GM21526 (cell line): Measurements from ENCODE around the gene MED29.

Source experiments
- ATAC-seq: cut with Tn5 transposase; IDR thresholded peaks from one replicate; pipeline ENCODE4 v1.9.1; 2021; ENCODE audit warnings: moderate library complexity; ENCODE audit not compliant: unreplicated experiment, low FRiP score

MED29 gene

DNA sequence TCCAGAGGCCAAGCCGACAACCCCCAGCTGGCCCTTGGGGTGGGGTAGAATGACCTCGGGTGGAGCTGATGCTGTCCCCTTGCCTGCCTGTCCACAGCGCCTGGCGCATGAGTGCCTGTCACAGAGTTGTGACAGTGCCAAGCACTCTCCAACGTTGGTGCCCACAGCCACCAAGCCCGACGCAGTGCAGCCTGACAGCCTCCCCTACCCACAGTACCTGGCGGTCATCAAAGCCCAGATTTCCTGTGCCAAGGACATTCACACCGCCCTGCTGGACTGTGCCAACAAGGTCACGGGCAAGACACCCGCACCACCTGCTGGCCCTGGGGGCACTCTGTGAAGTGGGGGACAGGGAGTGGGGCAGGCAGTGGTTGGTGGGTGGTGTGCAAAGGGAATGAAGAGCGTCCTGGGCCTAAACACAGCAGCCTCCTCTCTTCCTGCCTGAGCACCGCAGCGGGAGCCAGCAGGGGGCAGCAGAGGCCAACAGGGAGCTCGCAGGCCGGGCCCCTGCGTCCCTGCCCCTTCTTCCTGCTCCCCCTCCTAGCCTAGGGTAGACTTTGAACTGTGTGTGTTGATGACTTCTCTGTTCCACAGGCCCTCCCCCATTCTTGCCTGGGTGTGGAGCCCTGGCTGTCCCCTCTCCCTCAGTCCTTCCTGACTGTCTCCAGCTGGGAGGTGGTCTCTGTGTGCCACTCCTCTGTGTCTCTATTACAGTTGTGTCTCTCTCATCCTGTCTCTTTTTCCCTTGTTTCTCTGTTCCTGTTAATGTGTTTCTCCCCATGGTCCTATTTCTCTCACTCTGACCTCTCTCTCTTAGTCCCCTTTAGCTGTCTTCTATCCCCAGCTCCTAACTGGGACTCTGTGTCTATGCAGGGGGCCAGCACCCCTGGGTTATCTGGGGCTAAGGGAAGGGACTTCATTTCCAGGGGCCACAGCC is 6.5 kb downstream of the MED29 start:
- ATAC-seq = peak; percentile 36

DNA sequence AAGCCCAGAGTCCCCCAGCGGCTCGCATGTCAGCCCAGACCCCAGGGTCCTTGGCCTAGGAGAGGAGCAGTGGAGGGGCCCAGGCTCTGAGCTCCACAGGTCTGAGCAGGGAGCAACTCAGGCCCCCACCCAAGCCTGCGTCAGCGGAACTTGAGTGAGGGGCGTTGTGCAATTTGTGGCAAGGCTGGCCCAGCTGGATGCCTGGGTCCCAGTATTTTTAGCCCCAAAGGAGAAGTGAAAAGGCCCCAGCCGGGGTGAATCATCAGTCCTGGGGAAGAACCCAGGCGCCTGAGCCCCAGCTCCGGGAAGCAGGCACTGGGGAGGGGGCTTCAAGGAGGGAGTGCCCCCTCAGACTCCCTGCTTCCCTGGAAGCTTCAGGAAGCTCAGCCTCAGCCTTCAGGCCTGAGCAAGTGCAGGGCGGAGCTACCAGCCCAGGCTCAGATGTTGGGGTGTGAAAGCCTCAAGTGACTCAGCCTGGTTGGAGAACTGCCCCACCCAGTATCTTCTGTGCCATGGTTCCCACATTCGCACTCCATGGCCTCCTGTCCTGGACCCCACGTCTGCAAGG is 7.2 kb downstream of the MED29 start:
- no peak for ATAC-seq

DNA sequence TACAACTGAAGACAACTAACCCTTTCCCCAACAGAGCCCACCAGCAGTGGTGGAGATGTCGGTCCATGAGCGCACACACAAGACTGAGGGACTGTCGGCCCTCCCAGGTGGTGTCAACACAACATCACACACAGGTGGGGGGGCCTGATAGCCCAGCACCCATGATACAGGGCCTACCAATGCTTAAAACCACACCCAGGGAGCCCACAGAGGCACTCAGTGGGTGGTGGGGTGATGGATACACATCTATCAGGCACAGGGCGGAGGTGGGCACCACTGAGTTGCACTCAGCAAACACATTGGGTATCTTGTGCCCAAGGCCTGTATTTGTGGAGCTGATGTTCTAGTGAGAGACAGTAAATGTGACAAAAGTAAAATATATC is 8.5 kb downstream of the MED29 start:
- no peak for ATAC-seq

DNA sequence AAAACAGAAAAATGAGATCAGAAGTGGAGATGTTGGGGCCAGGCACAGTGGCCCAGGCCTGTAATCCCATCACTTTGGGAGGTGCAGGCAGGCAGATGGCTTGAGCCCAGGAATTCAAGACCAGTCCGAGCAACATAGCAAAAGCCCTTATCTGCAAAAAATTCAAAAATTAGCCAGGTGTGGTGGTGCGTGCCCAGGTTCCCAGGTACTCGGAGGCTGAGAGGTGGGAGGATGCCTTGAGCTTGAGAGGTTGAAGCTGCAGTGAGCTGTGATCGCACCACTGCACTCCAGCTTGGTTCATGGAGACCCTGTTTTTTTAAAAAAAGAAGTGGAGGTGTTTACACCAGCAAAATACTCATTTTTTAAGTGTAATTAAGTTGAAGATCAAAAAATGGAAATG is 8.9 kb downstream of the MED29 start:
- ATAC-seq = no peak

DNA sequence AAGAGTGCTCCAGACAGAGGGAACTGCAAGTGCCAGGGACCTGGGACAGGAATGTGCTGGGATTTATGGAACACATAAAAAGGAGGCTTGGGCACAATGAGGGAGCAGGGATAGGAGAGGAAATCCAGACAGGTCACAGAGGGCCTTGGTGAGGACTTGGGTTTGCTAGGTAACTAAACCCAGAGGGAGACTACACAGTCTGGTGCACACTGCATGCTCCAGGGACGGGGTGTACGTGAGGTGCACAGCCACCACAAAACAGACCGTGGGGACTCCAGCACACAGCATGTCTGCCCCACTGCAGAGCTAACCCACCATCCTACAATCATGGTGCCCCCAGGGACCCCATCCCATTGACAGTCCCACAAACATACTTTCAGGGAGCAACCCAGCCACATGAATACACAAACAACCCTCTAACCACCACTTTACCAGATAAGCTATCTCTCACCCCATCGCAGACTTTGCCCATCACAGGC is 9.9 kb downstream of the MED29 start:
- no peak for ATAC-seq

DNA sequence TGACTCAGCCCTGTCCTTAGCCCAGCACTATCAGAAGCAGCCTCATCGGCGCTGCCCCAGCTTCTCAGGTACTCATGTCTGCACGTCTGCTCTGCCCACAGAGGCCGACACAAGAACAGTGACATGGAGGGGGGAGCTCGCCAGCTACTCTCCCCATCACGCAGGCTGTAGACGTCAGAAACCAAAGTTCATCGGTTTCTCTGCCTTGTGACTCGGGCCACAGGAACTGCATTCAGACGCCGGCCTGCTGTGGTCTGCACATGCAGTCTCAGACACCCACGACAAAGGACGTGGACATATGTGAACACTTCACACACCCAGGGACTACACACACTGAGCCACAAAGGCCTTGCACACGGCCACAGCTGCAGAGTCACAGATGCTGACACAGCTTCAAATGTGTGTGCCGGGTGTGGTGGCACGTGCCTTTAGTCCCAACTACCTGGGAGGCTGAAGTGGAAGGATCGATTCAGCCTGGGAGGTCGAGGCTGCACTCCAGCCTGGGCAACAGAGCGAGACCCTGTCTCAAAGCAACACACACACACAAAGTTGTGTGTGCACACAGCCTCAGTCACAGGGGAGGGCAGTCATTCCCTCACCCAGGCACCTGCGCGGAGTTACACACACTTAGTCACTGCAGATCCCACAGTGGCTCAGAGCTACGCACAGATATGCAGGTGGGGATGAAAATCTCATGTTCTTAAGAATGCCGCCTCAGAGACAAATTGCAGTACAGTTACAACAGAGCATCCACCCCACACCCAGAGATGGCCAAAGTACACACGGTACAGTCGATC is 10.6 kb downstream of the MED29 start:
- ATAC-seq = no peak

DNA sequence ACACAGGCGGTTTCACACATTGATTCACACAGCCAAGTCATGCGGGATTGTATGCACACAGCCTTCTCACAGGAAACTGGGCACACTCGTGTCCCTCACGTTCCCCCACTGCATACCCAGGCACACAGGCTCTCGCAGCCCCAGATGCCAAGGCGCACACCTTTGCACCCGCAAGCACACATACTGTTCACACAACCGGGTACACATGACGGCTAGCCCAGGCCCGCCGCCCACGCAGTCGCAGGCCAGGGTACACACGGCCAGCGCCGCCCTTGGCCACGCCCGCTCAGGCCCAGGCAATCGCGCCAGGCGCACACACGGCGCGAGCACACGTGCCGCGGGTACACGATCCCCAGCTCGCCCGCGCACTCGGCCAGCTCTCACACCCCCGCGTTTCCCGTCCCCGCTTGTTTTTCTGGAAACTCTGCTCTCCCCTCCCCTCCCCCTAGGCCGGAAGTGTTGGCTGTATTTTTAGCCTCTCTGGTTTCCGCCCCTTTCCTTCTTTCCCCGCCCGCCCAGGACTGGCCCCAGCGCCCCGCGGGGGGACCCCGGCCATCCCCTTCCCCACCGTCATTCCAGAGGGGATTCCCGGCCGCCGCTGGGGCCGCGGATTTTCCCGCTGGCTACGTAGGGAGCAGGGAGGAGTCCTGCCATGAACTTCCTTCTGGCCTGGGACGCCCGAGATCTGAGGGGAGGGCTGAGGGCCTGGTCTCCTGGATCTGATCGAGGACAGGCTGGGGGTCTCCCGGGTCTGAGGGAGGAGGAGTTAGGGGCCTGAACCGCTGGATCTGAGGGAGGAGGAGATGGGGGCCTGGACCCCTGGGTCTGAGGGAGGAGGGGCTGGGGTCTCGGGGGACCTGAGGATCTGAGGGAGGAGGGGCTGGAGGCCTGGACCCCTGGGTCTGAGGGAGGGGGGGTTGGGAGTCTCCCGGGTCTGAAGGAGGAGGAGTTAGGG is 11.4 kb downstream of the MED29 start:
- ATAC-seq = peak; percentile 22

DNA sequence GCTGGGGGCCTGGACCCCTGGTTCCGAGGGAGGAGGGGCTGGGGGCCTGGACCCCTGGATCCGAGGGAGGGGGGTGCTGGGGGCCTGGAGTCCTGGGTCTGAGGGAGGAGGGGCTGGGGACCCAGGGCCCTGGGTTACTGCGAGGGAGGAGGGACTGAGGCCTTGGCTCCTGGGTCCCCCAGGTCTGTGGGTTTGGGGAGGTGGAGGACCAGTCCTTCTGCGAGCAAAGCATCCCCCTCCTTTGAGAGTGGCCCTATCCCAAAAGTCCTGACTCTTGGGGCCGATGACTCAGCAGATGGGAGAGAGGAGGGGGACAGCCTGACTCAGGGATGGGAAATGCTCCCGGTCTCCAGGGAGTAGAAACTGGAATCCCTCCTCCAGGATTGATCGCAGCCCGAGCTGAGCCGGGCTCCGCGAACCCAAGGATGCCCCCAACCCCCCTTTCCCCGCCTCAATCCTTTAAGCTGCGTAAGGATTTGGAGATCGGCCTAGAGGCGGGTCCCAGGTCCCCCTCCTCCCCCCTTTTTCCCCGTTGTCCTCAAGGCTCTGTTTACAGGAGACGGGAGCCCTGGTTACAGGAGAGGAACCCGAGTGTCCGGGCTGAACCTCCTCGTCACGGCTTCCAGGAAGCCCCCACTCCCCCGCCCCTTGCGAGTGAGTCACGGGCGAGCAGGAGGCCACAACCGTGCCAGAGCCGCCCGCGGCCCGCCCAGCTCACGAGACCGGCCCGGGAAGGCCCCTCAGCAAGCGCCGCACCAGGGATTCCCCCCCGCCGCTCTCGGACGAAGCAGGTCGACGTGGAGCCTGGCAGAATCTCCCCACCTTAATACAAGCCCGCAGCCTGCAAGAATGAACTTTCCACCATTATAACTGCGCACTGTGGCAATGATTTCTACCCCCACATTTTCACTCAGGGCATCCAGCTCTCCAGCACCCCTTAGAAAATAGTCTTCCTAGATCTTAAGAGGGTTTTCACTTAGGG is 12.4 kb downstream of the MED29 start:
- ATAC-seq = no peak

DNA sequence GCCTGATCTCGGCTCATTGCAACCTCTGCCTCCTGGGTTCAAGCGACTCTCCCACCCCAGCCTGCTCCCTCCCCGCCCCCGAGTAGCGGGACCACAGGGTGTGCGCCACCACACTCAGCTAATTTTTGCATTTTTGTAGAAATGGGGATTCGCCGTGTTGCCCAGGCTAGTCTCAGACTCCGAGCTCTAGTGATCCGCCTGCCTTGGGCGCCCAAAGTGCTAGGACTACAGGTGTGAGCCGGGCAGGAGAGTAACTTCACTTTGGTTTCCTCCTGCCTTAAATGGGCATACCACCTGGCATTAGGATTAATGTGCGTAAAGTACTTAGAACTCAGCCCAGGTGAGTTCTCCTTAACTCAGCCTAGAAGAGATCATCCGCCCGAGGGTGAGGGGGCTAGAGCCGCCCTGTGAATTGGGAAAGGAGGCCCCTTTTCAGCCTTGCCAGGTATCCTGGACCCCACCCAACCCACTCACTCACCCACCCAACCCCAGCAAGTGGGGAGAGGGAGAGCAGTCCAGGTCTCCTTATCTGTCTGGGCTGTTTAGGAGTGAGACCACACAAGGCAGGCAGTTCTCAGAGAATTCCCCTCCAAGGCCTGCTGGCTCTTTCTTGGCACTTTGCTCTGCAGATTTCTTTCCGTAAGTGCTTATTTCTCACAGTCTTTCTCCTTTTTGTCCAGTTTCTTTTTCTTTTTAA is 14.2 kb downstream of the MED29 start:
- ATAC-seq = no peak

DNA sequence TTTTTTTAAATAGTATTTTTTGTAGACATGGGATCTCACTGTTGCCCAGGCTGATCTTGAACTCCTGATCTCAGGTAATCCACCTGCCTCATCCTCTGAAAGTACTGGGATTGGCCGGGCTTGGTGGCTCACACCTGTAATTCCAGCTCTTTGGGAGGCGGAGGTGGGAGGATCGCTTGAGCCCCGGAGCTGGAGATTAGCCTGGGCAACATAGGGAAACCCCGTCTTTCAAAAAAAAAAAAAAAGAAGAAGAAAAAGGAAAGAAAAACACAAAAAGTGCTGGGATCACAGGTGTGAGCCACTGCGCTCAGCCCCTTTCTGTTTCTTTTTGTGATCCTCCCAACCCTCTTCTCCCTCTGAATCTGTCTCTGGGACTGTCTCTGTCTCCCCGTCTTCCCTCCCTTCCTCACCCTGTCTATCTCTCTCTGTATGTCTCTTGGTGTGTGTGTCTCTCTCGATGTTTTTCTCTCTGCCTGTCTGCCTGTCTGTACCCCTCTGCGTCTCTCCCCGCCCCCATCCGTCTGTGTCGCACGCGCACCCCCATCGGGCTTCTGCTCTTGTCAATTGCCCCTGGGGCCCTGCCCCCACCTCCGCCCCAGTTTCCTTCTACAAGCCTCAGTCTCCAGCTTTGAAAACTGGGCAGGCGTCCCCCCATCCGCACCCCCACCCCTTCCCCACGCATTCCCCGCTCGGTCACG is 14.9 kb downstream of the MED29 start:
- ATAC-seq = no peak

DNA sequence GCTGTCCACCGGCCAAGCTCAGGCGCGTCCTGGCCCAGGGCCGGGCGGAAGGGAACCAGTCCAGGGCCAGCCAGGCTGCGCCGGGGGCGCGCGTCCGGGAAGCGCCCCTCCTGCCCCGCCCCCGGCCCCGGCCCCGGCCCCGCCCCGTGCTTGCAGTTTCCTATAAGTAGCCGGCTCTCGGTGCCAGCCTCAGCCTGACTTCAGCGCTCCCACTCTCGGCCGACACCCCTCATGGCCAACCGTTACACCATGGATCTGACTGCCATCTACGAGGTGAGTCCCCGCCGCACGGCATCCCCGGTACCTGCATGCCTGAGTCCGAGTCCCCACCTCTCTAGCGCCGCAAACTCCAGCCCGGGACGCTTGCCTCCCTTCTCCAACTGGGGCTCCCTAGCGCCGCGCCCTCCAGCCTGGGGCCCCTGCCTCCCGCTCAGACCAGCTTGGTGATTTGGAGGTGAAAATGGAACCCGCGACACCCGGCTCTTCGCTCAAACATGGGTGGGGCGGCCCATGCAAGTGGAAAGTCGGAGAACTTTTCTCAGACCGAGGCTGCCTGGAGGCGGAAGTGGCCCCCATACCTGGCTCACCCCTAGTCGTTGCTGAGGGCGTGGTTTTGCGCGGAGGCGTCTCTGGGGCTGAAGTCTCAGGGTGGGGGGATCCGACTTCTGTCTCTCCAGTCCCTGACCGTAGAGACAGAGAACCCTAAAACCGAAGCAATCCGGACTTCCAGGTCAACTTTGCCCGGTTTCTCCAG is 15.7 kb downstream of the MED29 start, which contains the start of gene ZFP36:
Gene ZFP36 (plus strand): TSS at position 192 of the 754 bp plus-strand sequence. CDS start 58 bp downstream, at position 250.
- no peak for ATAC-seq

DNA sequence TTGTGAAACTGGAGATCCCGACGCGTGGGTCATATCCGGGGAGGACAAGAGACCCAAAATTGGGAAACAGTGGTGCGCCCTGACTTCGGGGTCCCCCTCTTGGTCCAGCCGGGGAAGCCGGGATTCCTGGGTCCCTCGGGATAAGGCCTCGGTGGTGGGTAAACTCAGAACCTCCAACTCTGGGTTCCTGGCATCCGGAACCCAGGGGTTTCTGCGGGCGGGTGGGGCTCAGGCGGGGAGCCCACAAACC is 16.2 kb downstream of the MED29 start:
- no peak for ATAC-seq

DNA sequence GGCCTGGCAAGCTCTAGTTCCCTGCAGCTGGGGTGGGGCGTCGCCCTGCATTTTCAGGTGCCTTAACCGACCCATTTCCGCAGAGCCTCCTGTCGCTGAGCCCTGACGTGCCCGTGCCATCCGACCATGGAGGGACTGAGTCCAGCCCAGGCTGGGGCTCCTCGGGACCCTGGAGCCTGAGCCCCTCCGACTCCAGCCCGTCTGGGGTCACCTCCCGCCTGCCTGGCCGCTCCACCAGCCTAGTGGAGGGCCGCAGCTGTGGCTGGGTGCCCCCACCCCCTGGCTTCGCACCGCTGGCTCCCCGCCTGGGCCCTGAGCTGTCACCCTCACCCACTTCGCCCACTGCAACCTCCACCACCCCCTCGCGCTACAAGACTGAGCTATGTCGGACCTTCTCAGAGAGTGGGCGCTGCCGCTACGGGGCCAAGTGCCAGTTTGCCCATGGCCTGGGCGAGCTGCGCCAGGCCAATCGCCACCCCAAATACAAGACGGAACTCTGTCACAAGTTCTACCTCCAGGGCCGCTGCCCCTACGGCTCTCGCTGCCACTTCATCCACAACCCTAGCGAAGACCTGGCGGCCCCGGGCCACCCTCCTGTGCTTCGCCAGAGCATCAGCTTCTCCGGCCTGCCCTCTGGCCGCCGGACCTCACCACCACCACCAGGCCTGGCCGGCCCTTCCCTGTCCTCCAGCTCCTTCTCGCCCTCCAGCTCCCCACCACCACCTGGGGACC is 16.6 kb downstream of the MED29 start:
- no peak for ATAC-seq

DNA sequence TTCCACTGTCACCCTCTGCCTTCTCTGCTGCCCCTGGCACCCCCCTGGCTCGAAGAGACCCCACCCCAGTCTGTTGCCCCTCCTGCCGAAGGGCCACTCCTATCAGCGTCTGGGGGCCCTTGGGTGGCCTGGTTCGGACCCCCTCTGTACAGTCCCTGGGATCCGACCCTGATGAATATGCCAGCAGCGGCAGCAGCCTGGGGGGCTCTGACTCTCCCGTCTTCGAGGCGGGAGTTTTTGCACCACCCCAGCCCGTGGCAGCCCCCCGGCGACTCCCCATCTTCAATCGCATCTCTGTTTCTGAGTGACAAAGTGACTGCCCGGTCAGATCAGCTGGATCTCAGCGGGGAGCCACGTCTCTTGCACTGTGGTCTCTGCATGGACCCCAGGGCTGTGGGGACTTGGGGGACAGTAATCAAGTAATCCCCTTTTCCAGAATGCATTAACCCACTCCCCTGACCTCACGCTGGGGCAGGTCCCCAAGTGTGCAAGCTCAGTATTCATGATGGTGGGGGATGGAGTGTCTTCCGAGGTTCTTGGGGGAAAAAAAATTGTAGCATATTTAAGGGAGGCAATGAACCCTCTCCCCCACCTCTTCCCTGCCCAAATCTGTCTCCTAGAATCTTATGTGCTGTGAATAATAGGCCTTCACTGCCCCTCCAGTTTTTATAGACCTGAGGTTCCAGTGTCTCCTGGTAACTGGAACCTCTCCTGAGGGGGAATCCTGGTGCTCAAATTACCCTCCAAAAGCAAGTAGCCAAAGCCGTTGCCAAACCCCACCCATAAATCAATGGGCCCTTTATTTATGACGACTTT is 17.4 kb downstream of the MED29 start:
- ATAC-seq = no peak

DNA sequence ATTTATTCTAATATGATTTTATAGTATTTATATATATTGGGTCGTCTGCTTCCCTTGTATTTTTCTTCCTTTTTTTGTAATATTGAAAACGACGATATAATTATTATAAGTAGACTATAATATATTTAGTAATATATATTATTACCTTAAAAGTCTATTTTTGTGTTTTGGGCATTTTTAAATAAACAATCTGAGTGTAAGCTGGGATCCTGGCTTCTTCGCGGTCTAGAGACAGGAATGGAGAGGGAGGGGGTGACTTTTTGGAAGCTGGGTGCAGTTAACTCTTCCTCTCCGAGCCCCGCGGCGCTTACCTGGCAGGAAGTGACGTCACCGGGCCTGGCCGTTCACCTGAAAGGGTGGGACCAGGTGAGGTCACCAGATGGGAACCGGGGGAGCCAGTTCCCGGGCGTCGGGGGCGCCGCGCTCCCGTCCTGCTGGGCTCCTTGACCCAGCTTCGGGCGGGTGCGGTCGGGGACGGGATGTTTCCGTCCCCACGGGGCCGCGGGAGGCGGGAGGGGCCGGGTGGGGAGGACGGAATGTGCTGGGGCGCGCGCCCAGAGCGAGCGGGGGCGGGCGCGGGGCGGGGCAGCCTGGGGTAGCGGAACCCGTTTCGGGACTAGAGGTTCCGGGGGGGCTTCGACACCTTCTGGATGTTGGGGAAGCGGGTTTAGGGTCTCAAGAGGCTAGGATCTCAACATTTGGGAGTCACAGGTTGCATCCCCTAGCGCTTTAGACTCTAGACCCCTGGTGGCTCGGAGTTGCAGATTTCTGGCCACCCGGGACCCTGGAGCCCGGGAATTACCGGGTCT is 18.2 kb downstream of the MED29 start:
- ATAC-seq = no peak
